Coronary artery (tissue), 2 donors: ENCODE results near the gene DRGX.

Experiments
- DNase-seq: peaks from one replicate; pipeline ENCODE4 v3.0.0-alpha.2; 2017; ENCODE audit warnings: low spot score
- H3K27ac ChIP-seq, 2 donors: fragments of 200-600 bp; sonication (generic); one replicate each; pipeline ENCODE4 v1.5.1; 2016 to 2019
- H3K4me3 ChIP-seq: fragments of 200-600 bp; sonication (generic); 2 replicates; pipeline ENCODE4 v1.5.1; 2016; ENCODE audit warnings: mild to moderate bottlenecking, moderate library complexity
- CTCF ChIP-seq: fragments of 200-600 bp; sonication (generic); IDR thresholded peaks from one replicate; pipeline ENCODE4 v1.5.1; 2019; ENCODE audit warnings: antibody characterized with exemption

The DRGX gene

GRCh38 chr10:49371967-49372366 is 23.9 kb downstream of the DRGX start:
- no peak for TF ChIP-seq CTCF

DNA sequence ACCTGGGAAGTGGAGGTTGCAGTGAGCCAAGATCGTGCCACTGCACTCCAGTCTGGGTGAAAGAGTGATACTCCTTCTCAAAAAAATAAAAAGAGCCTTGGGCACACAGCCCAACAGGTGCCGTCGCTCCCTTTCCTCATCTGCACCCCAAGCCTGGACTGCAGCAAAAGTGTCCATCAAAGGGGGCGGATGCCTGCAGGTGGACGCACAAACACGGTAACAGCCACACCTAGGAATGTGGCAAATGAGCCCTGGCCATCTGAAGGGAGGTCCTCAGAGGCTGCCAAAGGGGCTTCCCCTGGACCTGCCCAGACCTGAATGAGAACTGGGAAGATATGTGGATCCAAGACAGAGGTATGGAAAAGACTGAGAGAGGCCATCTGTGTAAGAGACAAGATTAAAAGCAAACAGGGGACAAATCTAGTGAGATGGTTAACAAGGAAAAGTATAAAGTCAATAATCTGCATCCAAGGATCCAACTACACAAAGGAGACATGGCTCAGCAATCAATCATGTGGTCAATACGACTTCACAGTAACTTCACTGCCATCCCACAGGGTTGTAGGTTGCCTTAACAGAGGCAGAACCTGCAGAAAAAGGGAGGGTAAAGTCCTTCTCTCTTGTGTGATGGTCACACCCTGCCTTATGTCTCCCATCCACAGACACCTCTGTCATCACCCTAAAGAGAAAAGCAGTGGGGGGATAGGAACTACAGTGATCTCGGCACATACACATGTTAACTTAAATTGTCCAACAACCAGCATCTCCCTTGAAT is 25.4 kb downstream of the DRGX start:
- DNase-seq, result peak; percentile 33
- Histone ChIP-seq H3K4me3 (no peak overlapping the region), H3K27ac (no peak overlapping the region)
- no peak for TF ChIP-seq CTCF

More at GRCh38 chr10:49371967-49372366, 23.9 kb downstream of the DRGX start:
- Histone ChIP-seq H3K27ac (no peak overlapping the region), H3K4me3 (no peak overlapping the region)
- DNase-seq, result peak; percentile 2

DNA sequence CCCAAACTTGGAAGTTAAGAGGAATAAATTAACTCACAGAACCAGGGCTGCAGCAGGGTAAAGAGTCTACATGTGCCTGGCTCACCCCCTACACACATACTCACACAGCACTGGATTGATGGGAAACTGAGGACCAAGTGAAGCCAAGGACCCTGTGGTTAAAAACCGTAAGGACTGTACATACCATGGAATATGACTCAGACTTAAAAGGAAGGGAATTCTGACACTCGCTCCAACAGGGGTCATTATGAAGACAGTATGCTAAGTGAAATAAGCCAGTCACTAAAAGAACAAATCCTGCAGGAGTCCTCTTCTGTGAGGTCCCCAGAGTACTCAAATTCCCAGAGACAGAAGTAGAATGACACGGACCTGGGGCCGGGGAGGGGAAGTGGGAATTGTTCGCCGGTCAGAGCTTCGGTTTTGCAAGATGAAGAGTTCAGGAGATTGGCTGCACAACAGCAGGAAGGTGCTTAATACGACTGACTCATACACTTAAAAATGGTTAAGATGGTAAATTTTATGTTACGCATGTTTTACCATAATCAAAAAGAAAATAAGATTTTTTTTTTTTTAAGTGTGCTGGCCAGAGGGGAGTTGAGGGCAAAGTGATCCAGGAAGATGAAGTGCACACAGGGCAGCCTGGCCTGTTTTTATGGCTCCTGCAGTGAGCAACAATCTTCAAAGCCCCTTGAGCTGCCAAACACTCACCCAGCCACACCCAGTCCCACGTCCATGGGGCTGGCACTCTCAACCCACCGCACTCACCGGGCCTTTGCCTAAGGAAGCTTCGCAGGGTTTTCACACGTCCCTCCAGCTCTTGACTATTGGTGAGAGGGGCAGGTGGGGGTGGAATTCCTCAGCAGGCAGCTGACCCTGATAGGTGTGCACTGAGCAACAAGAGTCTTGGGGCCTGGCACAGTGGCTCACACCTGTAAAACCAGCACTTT is 26.4 kb downstream of the DRGX start:
- Histone ChIP-seq H3K27ac (no peak overlapping the region), H3K4me3 (no peak overlapping the region)
- TF ChIP-seq CTCF, result no peak
- peak; percentile 36 for DNase-seq

DNA sequence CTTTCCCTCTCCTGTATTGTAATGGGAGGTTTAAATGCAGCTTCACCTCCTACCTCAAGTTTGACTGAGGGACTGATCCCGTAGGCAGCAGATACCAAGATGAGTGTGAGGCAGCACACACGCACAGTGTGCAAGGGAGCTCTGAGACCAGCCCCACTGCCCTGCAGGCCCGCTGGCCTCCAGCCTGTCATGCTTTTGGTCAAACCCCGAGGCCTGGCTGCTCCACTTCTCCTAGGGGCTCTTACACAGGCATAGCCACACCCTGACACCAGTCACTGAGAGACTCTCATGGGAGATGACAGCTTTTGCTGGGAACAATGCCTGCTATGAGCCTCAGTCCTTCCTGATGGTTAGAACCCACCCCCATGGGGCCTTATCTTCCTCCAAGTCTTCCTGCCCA is 27.6 kb downstream of the DRGX start:
- Histone ChIP-seq H3K4me3 (no peak overlapping the region), H3K27ac (no peak overlapping the region)
- TF ChIP-seq CTCF, result no peak
- peak; percentile 11 for DNase-seq

DNA sequence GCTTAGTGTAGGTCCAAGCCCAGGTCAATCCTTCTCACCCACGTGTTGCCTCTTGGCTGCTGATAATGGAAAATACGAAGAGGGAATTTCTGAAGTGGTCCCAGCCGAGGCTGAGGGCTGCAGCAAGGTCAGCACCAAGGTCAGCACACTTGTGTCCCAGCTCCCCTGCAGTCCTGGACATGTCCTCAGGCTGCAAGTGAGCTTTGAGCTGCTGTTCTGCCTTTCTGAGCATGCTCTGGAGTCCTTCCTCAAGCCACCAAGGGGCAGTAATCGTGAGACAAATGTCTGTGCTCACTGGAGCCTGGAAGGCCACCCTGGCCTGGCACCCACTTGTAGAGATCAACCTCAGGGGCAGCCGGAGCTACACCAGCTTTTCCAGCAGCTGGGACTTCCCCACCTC is 28.3 kb downstream of the DRGX start:
- no peak overlapping the region for H3K27ac ChIP-seq
- DNase-seq, result peak; percentile 41
- TF ChIP-seq CTCF, result no peak
- no peak overlapping the region for H3K4me3 ChIP-seq

- TF ChIP-seq CTCF, result no peak
- peak; percentile 21 for DNase-seq
- Histone ChIP-seq H3K4me3 (no peak overlapping the region), H3K27ac (no peak overlapping the region)
These were observed 29.4 kb downstream of the DRGX start for GRCh38 chr10:49366460-49366859.
